Ovary (tissue), 10 donors: ENCODE results near the gene MAN1A1. TPM values are rescaled to one million over a fixed set of nuclear protein-coding genes. Genes with fewer than 3 reads are reported as not detected.

Experiments used
- DNase-seq, 5 donors: peaks; one replicate each; pipeline ENCODE4 v3.0.0-alpha.2; 2019 to 2020
- H3K27ac ChIP-seq, 2 donors: fragments of 200-600 bp; one replicate each; pipeline versions ENCODE4 v1.5.1 to v1.8.0; 2019 to 2022
- H3K27me3 ChIP-seq: fragments of 200-600 bp; one replicate; pipeline ENCODE4 v1.8.0; 2022
- H3K36me3 ChIP-seq: fragments of 200-600 bp; sonication (generic); one replicate; pipeline ENCODE4 v1.5.1; 2019
- H3K4me1 ChIP-seq: one replicate; pipeline ENCODE4 v1.8.1; 2013; ENCODE audit warnings: mild to moderate bottlenecking, moderate library complexity; ENCODE audit not compliant: insufficient read depth
- H3K4me3 ChIP-seq: fragments of 200-600 bp; sonication (generic); one replicate; pipeline ENCODE4 v1.5.1; 2017
- H3K9me3 ChIP-seq, 2 donors: fragments of 200-600 bp in 1 of 2; sonication (generic) in 1 of 2; one replicate each; pipeline versions ENCODE4 v1.5.1 to v1.8.1; 2013 to 2019; ENCODE audit warnings: mild to moderate bottlenecking in 1 of 2, moderate library complexity in 1 of 2
- EP300 ChIP-seq: sonication (generic); formaldehyde crosslinking; IDR thresholded peaks from one replicate; pipeline ENCODE4 v1.6.1; 2017; ENCODE audit warnings: antibody characterized with exemption
- POLR2A ChIP-seq: fragments of 450-650 bp; IDR thresholded peaks from one replicate; pipeline ENCODE4 v1.6.1; 2017; ENCODE audit warnings: antibody characterized with exemption, mild to moderate bottlenecking, moderate library complexity
- WGBS, 3 donors: extraction: QIAGEN DNeasy Blood & Tissue Kit in 1 of 3; methylation state at CpG; one replicate each; pipeline versions ENCODE4 v1.1.5 to v1.1.7; 2013 to 2017; 5-methylcytosine and 5-hydroxymethylcytosine counted together
- intact Hi-C, 4 donors: fragments of 100-400 bp; cut with DNase I; formaldehyde crosslinking; loops; one replicate each; pipeline versions ENCODE4 v1.11.0 to v1.15.1; 2022 to 2023
- long read RNA-seq, 3 donors: library from polyadenylated mRNA in 2 of 3; unstranded in 2 of 3; transcript quantifications; one replicate each; pipeline ENCODE4 v2.0.0 and lab custom pipeline, GENCODE V29; 2021 to 2026
- polyA plus RNA-seq, 2 donors: library from polyadenylated mRNA; stranded (reverse); fragments of 200-250 nt in 1 of 2; fragments of 350-450 nt in 1 of 2; fragmentation: Illumina TruSeq in 1 of 2; extraction: RNeasy Lipid Tissue Mini Kit (QIAGEN cat#74804) in 1 of 2; gene quantifications; one replicate each; pipeline ENCODE4 v1.2.3, GENCODE V29; 2013 to 2014
- total RNA-seq, 7 donors: library from RNA; depleted of rRNA in 2 of 7; stranded (reverse); fragments of >200 nt in 2 of 7; fragmentation: NEBNext Ultra II Directional in 3 of 7; extraction: Animal tissue kit (Norgen Biotek cat#: 25700) in 3 of 7; gene quantifications; one replicate each; pipeline versions ENCODE4 v1.1.0 to v1.2.4, GENCODE V29; 2016 to 2023
- TF ChIP-seq, protein P1 (sequence below), 3 donors: fragments of 450-650 bp in 2 of 3; fragments of 200-600 bp in 1 of 3; IDR thresholded peaks; one replicate each; pipeline versions ENCODE4 v1.5.1 to v1.8.0; 2016 to 2022; ENCODE audit warnings: antibody characterized with exemption in 3 of 3, mild to moderate bottlenecking in 1 of 3
- donor health status: DM: no; HTN: no; CAD: no; lungs with moderate emphysema.
- donor health status: DM: no; HTN: no; CAD: no.
- donor health status: Bipolar disorder and iron deficiency.
- donor health status: DM: yes; HTN: yes; CAD: no.
- donor health status: DM: no; HTN: no; CAD: no.
- donor health status: DM: yes; HTN: yes; CAD: no.

The MAN1A1 gene
- 10 to 100 TPM; 27.4 to 49.6 (median 31.8) TPM for total RNA-seq
- polyA plus RNA-seq = 10 to 100 TPM; 22.1 to 33.9 TPM
- long read RNA-seq, donor 1, partial matches to known transcripts = 0 of 1 reads
- long read RNA-seq, donor 1, other reads (novel, unspliced or antisense) = 1 of 1 reads
- long read RNA-seq, donor 2, full-length matches to known transcripts = 4 of 16 reads
- long read RNA-seq, donor 2, partial matches to known transcripts = 12 of 16 reads
- long read RNA-seq, donor 2, other reads (novel, unspliced or antisense) = 0 of 16 reads
- long read RNA-seq, donor 3, full-length matches to known transcripts = 29 of 49 reads
- long read RNA-seq, donor 3, partial matches to known transcripts = 18 of 49 reads
- long read RNA-seq, donor 3, other reads (novel, unspliced or antisense) = 2 of 49 reads

DNA sequence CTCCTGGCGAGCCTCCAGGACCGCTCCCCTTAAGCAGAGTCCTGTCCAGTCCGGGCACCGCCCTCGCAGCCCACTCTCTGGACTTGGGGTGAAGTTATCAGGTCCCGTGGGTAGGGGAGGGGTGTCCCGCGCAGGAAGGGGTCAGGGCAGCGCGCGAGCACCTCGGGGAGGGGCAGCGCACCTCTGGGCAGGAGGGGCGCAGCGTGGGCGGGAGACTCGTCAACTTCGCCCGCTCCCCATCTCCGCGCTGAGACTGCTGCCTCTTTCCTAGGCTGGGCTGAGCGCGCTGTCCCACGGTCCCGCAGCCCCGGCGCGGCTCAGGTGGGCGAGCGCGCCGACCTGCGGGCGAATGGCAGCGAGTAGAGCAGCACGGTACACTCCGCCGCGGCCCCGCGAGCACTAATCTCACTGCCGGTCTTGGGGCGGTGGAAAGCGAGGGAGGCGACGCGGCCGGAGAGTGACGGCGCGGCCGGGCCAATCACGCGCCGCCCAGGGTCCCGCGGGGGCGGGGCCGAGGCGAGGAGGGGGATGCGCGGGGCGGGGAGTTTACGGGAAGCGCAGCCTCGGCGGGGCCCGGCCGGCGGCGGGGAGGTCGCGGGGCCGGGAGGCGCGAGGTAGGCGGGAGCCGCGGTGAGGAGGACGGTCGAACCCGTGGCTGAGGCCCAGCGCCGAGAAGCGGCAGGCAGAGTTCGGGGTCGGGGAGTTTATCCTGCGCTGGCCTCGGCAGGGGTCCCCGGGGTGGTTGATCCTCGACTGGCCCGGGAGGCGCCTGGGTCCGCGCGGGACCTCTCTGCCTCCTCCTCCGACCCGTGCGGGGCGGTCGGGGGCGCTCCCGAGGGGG is at the start of gene MAN1A1:
Gene MAN1A1 (minus strand): TSS at position 401 of the 841 bp plus-strand sequence. CDS start 696 bp downstream, outside the sequence.
- 0% methylated on average over 41 to 103 of the region's 103 CpGs for WGBS, 3 donors
- no peaks in the 10 kb centered on the region for H3K36me3 ChIP-seq
- TF ChIP-seq, protein P1, sequence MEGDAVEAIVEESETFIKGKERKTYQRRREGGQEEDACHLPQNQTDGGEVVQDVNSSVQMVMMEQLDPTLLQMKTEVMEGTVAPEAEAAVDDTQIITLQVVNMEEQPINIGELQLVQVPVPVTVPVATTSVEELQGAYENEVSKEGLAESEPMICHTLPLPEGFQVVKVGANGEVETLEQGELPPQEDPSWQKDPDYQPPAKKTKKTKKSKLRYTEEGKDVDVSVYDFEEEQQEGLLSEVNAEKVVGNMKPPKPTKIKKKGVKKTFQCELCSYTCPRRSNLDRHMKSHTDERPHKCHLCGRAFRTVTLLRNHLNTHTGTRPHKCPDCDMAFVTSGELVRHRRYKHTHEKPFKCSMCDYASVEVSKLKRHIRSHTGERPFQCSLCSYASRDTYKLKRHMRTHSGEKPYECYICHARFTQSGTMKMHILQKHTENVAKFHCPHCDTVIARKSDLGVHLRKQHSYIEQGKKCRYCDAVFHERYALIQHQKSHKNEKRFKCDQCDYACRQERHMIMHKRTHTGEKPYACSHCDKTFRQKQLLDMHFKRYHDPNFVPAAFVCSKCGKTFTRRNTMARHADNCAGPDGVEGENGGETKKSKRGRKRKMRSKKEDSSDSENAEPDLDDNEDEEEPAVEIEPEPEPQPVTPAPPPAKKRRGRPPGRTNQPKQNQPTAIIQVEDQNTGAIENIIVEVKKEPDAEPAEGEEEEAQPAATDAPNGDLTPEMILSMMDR (IDR thresholded peaks at IDR 0.05) = peak in 1 of 3 donors; percentile 32
- TF ChIP-seq EP300 (no peak), POLR2A (peak; percentile 85)
- peaks cover 4% of the 10 kb centered on the region for H3K4me1 ChIP-seq
- no peaks in the 10 kb centered on the region for H3K27me3 ChIP-seq
- peak within 1 kb of the TSS; percentile 87 to 93 for H3K27ac ChIP-seq
- H3K9me3 ChIP-seq = no peaks in the 10 kb centered on the region
- intact Hi-C loops = no loop called here
- peak; percentile 88 to 96 (median 93) for DNase-seq
- peak within 1 kb of the TSS; percentile 89 for H3K4me3 ChIP-seq

DNA sequence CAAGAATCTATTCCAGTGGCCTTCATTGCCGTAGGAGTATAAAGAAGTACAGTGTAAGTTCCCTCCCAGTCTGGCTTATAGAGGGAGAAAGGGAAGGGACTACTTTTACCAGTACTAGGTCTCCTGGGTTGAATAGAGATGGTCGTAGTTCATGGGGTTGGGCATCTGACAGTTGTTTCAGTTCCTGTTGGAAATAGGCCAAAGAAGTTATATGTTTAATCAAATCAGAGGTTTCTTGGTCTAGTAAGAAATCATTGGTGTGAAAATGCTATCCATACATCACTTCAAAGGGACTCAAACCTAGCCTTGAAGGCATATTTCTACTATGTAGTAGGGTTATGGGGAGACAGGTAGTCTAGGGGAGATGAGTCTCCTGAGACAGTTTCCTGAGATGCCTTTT is 45.6 kb upstream of the MAN1A1 start:
- H3K36me3 ChIP-seq = no peaks in the 10 kb centered on the region
- intact Hi-C loops = no loop called here
- TF ChIP-seq EP300 (no peak), POLR2A (no peak)
- TF ChIP-seq, protein P1 (IDR thresholded peaks at IDR 0.05) = no peak
- peaks cover 0 to 7% of the 10 kb centered on the region in 2 donors for H3K9me3 ChIP-seq
- WGBS, 3 donors = 83 to 89% (median 88%) methylated on average over 2 of the region's 2 CpGs
- no peak overlapping the region for H3K4me3 ChIP-seq
- H3K27ac ChIP-seq = no peak overlapping the region
- no peak for DNase-seq
- no peaks in the 10 kb centered on the region for H3K4me1 ChIP-seq
- no peaks in the 10 kb centered on the region for H3K27me3 ChIP-seq

GRCh38 chr6:119390247-119390793 is 40.8 kb upstream of the MAN1A1 start:
- intact Hi-C loops = no loop called here
- DNase-seq = no peak
- H3K27ac ChIP-seq = no peak overlapping the region
- H3K27me3 ChIP-seq = no peaks in the 10 kb centered on the region
- no peaks in the 10 kb centered on the region for H3K4me1 ChIP-seq
- H3K4me3 ChIP-seq = no peak overlapping the region
- H3K9me3 ChIP-seq = no peaks in the 10 kb centered on the region
- TF ChIP-seq, protein P1 (IDR thresholded peaks at IDR 0.05) = no peak
- TF ChIP-seq POLR2A = no peak
- TF ChIP-seq EP300 = no peak
- H3K36me3 ChIP-seq = no peaks in the 10 kb centered on the region

- TF ChIP-seq POLR2A (no peak), EP300 (no peak)
- TF ChIP-seq, protein P1 (IDR thresholded peaks at IDR 0.05) = no peak
- Histone ChIP-seq H3K4me1 (no peaks in the 10 kb centered on the region), H3K9me3 (peaks cover 0 to 2% of the 10 kb centered on the region in 2 donors), H3K27ac (no peak overlapping the region), H3K36me3 (no peaks in the 10 kb centered on the region), H3K4me3 (no peak overlapping the region), H3K27me3 (no peaks in the 10 kb centered on the region)
- WGBS, 3 donors = 92 to 97% (median 95%) methylated on average over 1 of the region's 1 CpG
- DNase-seq = no peak
- intact Hi-C loops = no loop called here
Measured at GRCh38 chr6:119385994-119386393, 36.4 kb upstream of the MAN1A1 start.
